K562 (cell line): Measurements from ENCODE around the gene LRRC38. TPM values are rescaled to one million over a fixed set of nuclear protein-coding genes. Genes with fewer than 3 reads are reported as not detected.

Source experiments
- ATAC-seq: fragments of 200-7000 bp; cut with Tn5 transposase; 3 replicates; pipeline ENCODE4 v1.9.1; 2020; ENCODE audit warnings: moderate library complexity
- BruUV-seq: library from RNA; stranded (reverse); fragments of 400-500 nt; replicated peaks from 2 replicates; lab custom pipeline; 2021; lab: Mats Ljungman, UMichigan
- CTCF ChIA-PET: fragments of 300-600 bp; formaldehyde crosslinking; extraction: SDS; loops from one replicate; lab custom pipeline; 2021; ENCODE audit warnings: low intra/inter-chr PET ratio; lab: Yijun Ruan, JAX
- POLR2A ChIA-PET: fragments of 300-600, 350-650 bp; sonication (Branson Sonifier 250); formaldehyde crosslinking; extraction: SDS; loops from one replicate; lab custom pipeline; 2021; ENCODE audit warnings: antibody characterized with exemption, inconsistent platforms; lab: Yijun Ruan, JAX
- DNase-seq, 4 experiments: peaks; one replicate each; pipeline versions ENCODE4 v3.0.0 to v3.0.0-alpha.2; 2011 to 2018; ENCODE audit warnings: low spot score in 3 of 4, mixed read lengths in 3 of 4; ENCODE audit errors: extremely low read depth in 1 of 4
- FAIRE-seq: peaks from 2 replicates; lab custom pipeline; 2011; peaks lifted over from hg19 to GRCh38; lab: Jason Lieb, UNC
- H2AFZ ChIP-seq: 2 replicates; pipeline ENCODE4 v1.6.0; 2011; ENCODE audit warnings: low read depth, low read length, control low read depth, inconsistent platforms
- H3K27ac ChIP-seq: fragments of 200-600 bp; 3 replicates; pipeline ENCODE4 v1.8.0; 2011; ENCODE audit warnings: low read depth, mild to moderate bottlenecking, control low read depth, inconsistent platforms, low read length, moderate library complexity, mixed read lengths; ENCODE audit errors: extremely low read depth
- H3K27me3 ChIP-seq, 2 experiments: fragments of 300-600 bp in 1 of 2; 2 replicates in 1 of 2; 3 replicates in 1 of 2; pipeline versions ENCODE4 v1.6.0 to v1.8.0; 2011; ENCODE audit warnings: inconsistent platforms in 2 of 2, low read length in 2 of 2, mild to moderate bottlenecking in 1 of 2, mixed read lengths in 1 of 2, moderate library complexity in 1 of 2; ENCODE audit not compliant: control insufficient read depth in 2 of 2, insufficient read depth in 2 of 2
- H3K36me3 ChIP-seq: fragments of 300-600 bp; 3 replicates; pipeline ENCODE4 v1.8.0; 2011; ENCODE audit warnings: mild to moderate bottlenecking, low read length, inconsistent platforms; ENCODE audit not compliant: control insufficient read depth, insufficient read depth
- H3K4me1 ChIP-seq, 2 experiments: fragments of 200-600 bp in 1 of 2; replicated peaks in 1 of 2; 2 replicates in 1 of 2; 3 replicates in 1 of 2; pipeline versions ENCODE4 v1.5.1 to v1.8.0; 2011; ENCODE audit warnings: inconsistent platforms in 2 of 2, low read length in 2 of 2, mild to moderate bottlenecking in 1 of 2, mixed read lengths in 1 of 2, moderate library complexity in 1 of 2; ENCODE audit not compliant: control insufficient read depth in 2 of 2, insufficient read depth in 2 of 2
- H3K4me2 ChIP-seq: 2 replicates; pipeline ENCODE4 v1.6.1; 2011; ENCODE audit warnings: low read length, control low read depth, inconsistent platforms, mixed read lengths; ENCODE audit not compliant: insufficient read depth
- H3K4me3 ChIP-seq: fragments of 200-600 bp; sonication (generic), shearing (Covaris generic); 2 replicates; pipeline ENCODE4 v1.5.1; 2016; ENCODE audit warnings: control low read depth, inconsistent platforms
- H3K79me2 ChIP-seq: fragments of 200-600 bp; 3 replicates; pipeline ENCODE4 v1.8.0; 2011; ENCODE audit warnings: low read length, inconsistent platforms; ENCODE audit not compliant: control insufficient read depth, insufficient read depth
- H3K9ac ChIP-seq, 2 experiments: 2 replicates each; pipeline versions ENCODE4 v1.6.0 to v1.6.1; 2011; ENCODE audit warnings: low read depth in 2 of 2, low read length in 2 of 2, control low read depth in 1 of 2, inconsistent platforms in 1 of 2, mild to moderate bottlenecking in 1 of 2, mixed read lengths in 1 of 2; ENCODE audit not compliant: insufficient read depth in 1 of 2
- H3K9me1 ChIP-seq: one replicate; pipeline ENCODE4 v1.6.0; 2011; ENCODE audit warnings: inconsistent platforms, mild to moderate bottlenecking, low read length, moderate library complexity; ENCODE audit not compliant: control insufficient read depth, insufficient read depth
- H3K9me3 ChIP-seq: replicated peaks from 2 replicates; pipeline ENCODE4 v1.5.1; 2011; ENCODE audit warnings: low read depth, low read length, inconsistent platforms; ENCODE audit not compliant: control insufficient read depth, insufficient read depth
- H4K20me1 ChIP-seq: replicated peaks from 2 replicates; pipeline ENCODE4 v1.6.1; 2011; ENCODE audit warnings: low read length, inconsistent platforms, mixed read lengths; ENCODE audit not compliant: control insufficient read depth, insufficient read depth
- ESRRA ChIP-seq: fragments of 450-650 bp; IDR thresholded peaks from 2 replicates; pipeline ENCODE4 v1.6.1; 2014; ENCODE audit warnings: low read depth, mild to moderate bottlenecking, moderate library complexity, borderline replicate concordance
- NR3C1 ChIP-seq: sonication (generic); formaldehyde crosslinking; IDR thresholded peaks from 2 replicates; pipeline ENCODE4 v1.8.1; 2022; ENCODE audit warnings: missing genetic modification reagents
- SAFB2 ChIP-seq: fragments of 200-400 bp; formaldehyde crosslinking; IDR thresholded peaks from 2 replicates; pipeline ENCODE4 v1.6.1; 2018; ENCODE audit warnings: borderline replicate concordance, low read length, low read depth, moderate library complexity; ENCODE audit not compliant: severe bottlenecking
- SRSF3 ChIP-seq: fragments of 200-400 bp; formaldehyde crosslinking; IDR thresholded peaks from 2 replicates; pipeline ENCODE4 v1.6.1; 2016; ENCODE audit warnings: mild to moderate bottlenecking, low read length, moderate library complexity; ENCODE audit not compliant: insufficient read depth
- SUPT5H ChIP-seq: fragments of 450-650 bp; IDR thresholded peaks from 2 replicates; pipeline ENCODE4 v1.6.1; 2016
- THAP7 ChIP-seq: fragments of 250-450 bp; sonication (Bioruptor Pico); IDR thresholded peaks from 2 replicates; pipeline ENCODE4 v1.5.0; 2021
- ZFP1 ChIP-seq: fragments of 450-650 bp; formaldehyde crosslinking; IDR thresholded peaks from 2 replicates; pipeline ENCODE4 v1.4.0; 2020; ENCODE audit warnings: mild to moderate bottlenecking, mixed read lengths
- ZNF143 ChIP-seq: sonication (generic); formaldehyde crosslinking; IDR thresholded peaks from 2 replicates; pipeline ENCODE4 v1.9.0; 2022; ENCODE audit warnings: mild to moderate bottlenecking, missing genetic modification reagents
- ZNF165 ChIP-seq: fragments of 250-450 bp; sonication (Bioruptor Pico); IDR thresholded peaks from 2 replicates; pipeline ENCODE4 v1.4.0; 2020; ENCODE audit warnings: borderline replicate concordance
- ZNF212 ChIP-seq: fragments of 450-650 bp; formaldehyde crosslinking; IDR thresholded peaks from 2 replicates; pipeline ENCODE4 v1.4.0; 2020; ENCODE audit warnings: mild to moderate bottlenecking
- ZNF263 ChIP-seq: sonication (generic); formaldehyde crosslinking; IDR thresholded peaks from 2 replicates; pipeline ENCODE4 v1.8.0; 2022; ENCODE audit warnings: mild to moderate bottlenecking, missing genetic modification reagents, borderline replicate concordance
- ZNF561 ChIP-seq: fragments of 450-650 bp; formaldehyde crosslinking; conservative IDR thresholded peaks from 2 replicates; pipeline ENCODE4 v1.4.0; 2020; ENCODE audit warnings: mild to moderate bottlenecking, moderate library complexity
- ZNF76 ChIP-seq: fragments of 250-450 bp; sonication (Bioruptor Pico); IDR thresholded peaks from 2 replicates; pipeline ENCODE4 v1.4.0; 2020; ENCODE audit warnings: mild to moderate bottlenecking, moderate library complexity, borderline replicate concordance
- WGBS: fragments of 100-300 bp; shearing (Covaris generic); methylation state at CpG from one replicate; pipeline ENCODE4 v1.1.6; 2016; ENCODE audit warnings: low coverage, mixed read lengths; ENCODE audit not compliant: insufficient coverage; ENCODE audit errors: missing lambda C conversion rate; 5-methylcytosine and 5-hydroxymethylcytosine counted together
- in situ Hi-C: fragments of 300-500 bp; cut with MboI; formaldehyde crosslinking; loops from 4 replicates; pipeline ENCODE4 v1.15.0; 2018; ENCODE audit warnings: inconsistent platforms, mixed read lengths
- intact Hi-C: fragments of 100-400 bp; cut with micrococcal nuclease; formaldehyde crosslinking; loops from 2 replicates; pipeline ENCODE4 v1.14.2; 2022
- polyA plus RNA-seq, 8 experiments: library from polyadenylated mRNA; depleted of rRNA in 4 of 8; stranded (reverse) in 5 of 8; unstranded in 3 of 8; fragments of >200 nt; fragmentation: Nextera tagmentation in 2 of 8; fragmentation: Illumina TruSeq in 1 of 8; extraction: Ambion mirVana in 2 of 8; extraction: Trizol in 1 of 8; gene quantifications; 2 replicates each; pipeline versions ENCODE4 v1.2.1 to v1.2.3, GENCODE V29; 2011 to 2014; ENCODE audit warnings: inconsistent platforms in 1 of 8, missing spikeins in 1 of 8
- total RNA-seq, 7 experiments: library from RNA; depleted of rRNA in 6 of 7; stranded (reverse); fragments of >200 nt in 6 of 7; fragmentation: Illumina TruSeq in 2 of 7; extraction: Trizol in 2 of 7; gene quantifications; 2 replicates each; pipeline versions ENCODE4 v1.2.1 to v1.2.3, GENCODE V29; 2011 to 2021; ENCODE audit warnings: low replicate concordance in 1 of 7

LRRC38 gene
- total and polyA plus RNA-seq, 9 of the 15 experiments (the other 6 are each of a cell fraction or from before 2014, with no cell fraction given), result not detected

GRCh38 chr1:13430495-13430894 lies 83.3 kb downstream of the LRRC38 start:
- no peaks in the 10 kb centered on the region for H3K36me3 ChIP-seq
- H3K4me2 ChIP-seq, result no peak overlapping the region
- no peaks in the 10 kb centered on the region for H4K20me1 ChIP-seq
- ChIA-PET CTCF (no interaction called here), POLR2A (no interaction called here)
- intact Hi-C loops (no loop called here), in situ Hi-C loops (no loop called here)
- no peaks in the 10 kb centered on the region for H3K9me3 ChIP-seq
- no peaks in the 10 kb centered on the region for H3K79me2 ChIP-seq
- no peak overlapping the region for H3K9ac ChIP-seq
- H2AFZ ChIP-seq, result no peak overlapping the region
- H3K9me1 ChIP-seq, result no peaks in the 10 kb centered on the region
- no peak for FAIRE-seq
- peaks cover 0 to under 1% of the 10 kb centered on the region in 2 experiments; a peak in 1 of 5 replicates for H3K27me3 ChIP-seq
- WGBS, result 2% methylated on average over 13 of the region's 13 CpGs
- TF ChIP-seq ZNF165 (CRISPR knock-in tag) (no peak), SAFB2 (no peak), NR3C1 (no peak), THAP7 (no peak), ZNF212 (no peak), ZNF76 (CRISPR knock-in tag) (no peak), ZNF143 (CRISPR knock-in tag) (no peak), ZNF561 (CRISPR knock-in tag) (no peak), ESRRA (no peak), ZFP1 (no peak), SRSF3 (no peak), SUPT5H (no peak), ZNF263 (no peak)
- no TSS peak for BruUV-seq
- H3K27ac ChIP-seq, result no peak overlapping the region
- ATAC-seq, result no peak
- no peak overlapping the region for H3K4me3 ChIP-seq
- no peaks in the 10 kb centered on the region for H3K4me1 ChIP-seq
- DNase-seq, result no peak

Other genes with a start within 250 kb of the LRRC38 start
Only the 7 nearest of the 9 such genes appear.
- gene PRAMEF15, start 198.4 kb downstream of the LRRC38 start, total RNA-seq (2014; rRNA removed), result not detected in 2 replicates
- gene PRAMEF15, start 198.4 kb downstream of the LRRC38 start, total RNA-seq (2014; rRNA removed; fragmentation: Illumina TruSeq; extraction: Trizol), result not detected in 2 replicates
- gene PRAMEF15, start 198.4 kb downstream of the LRRC38 start, total RNA-seq (2015; rRNA removed; fragmentation: Illumina TruSeq; extraction: Trizol), result not detected in 2 replicates
- not detected in 2 replicates for gene PRAMEF15, start 198.4 kb downstream of the LRRC38 start, total RNA-seq (2021)
- not detected in 2 replicates for gene PRAMEF15, start 198.4 kb downstream of the LRRC38 start, polyA plus RNA-seq (2011; rRNA removed)
- gene PRAMEF15, start 198.4 kb downstream of the LRRC38 start, polyA plus RNA-seq (2014; fragmentation: Illumina TruSeq; extraction: Trizol), result not detected in 2 replicates
- not detected for gene PRAMEF15, start 198.4 kb downstream of the LRRC38 start, polyA plus RNA-seq (2014; fragmentation: Nextera tagmentation; extraction: Ambion mirVana)
- not detected in 2 replicates for gene PRAMEF15, start 198.4 kb downstream of the LRRC38 start, polyA plus RNA-seq (2014; rRNA removed)
- not detected in 2 replicates for gene PRAMEF14, start 166.9 kb downstream of the LRRC38 start, total RNA-seq (2014; rRNA removed)
- gene PRAMEF14, start 166.9 kb downstream of the LRRC38 start, total RNA-seq (2014; rRNA removed; fragmentation: Illumina TruSeq; extraction: Trizol), result not detected in 2 replicates
- not detected in 2 replicates for gene PRAMEF14, start 166.9 kb downstream of the LRRC38 start, total RNA-seq (2015; rRNA removed; fragmentation: Illumina TruSeq; extraction: Trizol)
- not detected in 2 replicates for gene PRAMEF14, start 166.9 kb downstream of the LRRC38 start, total RNA-seq (2021)
- gene PRAMEF14, start 166.9 kb downstream of the LRRC38 start, polyA plus RNA-seq (2011; rRNA removed), result not detected in 2 replicates
- not detected in 2 replicates for gene PRAMEF14, start 166.9 kb downstream of the LRRC38 start, polyA plus RNA-seq (2014; fragmentation: Illumina TruSeq; extraction: Trizol)
- gene PRAMEF14, start 166.9 kb downstream of the LRRC38 start, polyA plus RNA-seq (2014; fragmentation: Nextera tagmentation; extraction: Ambion mirVana), result not detected
- not detected in 2 replicates for gene PRAMEF14, start 166.9 kb downstream of the LRRC38 start, polyA plus RNA-seq (2014; rRNA removed)
- not detected in 2 replicates for gene PRAMEF19, start 142.1 kb downstream of the LRRC38 start, total RNA-seq (2014; rRNA removed)
- not detected in 2 replicates for gene PRAMEF19, start 142.1 kb downstream of the LRRC38 start, total RNA-seq (2014; rRNA removed; fragmentation: Illumina TruSeq; extraction: Trizol)
- gene PRAMEF19, start 142.1 kb downstream of the LRRC38 start, total RNA-seq (2015; rRNA removed; fragmentation: Illumina TruSeq; extraction: Trizol), result not detected in 2 replicates
- not detected in 2 replicates for gene PRAMEF19, start 142.1 kb downstream of the LRRC38 start, total RNA-seq (2021)
- gene PRAMEF19, start 142.1 kb downstream of the LRRC38 start, polyA plus RNA-seq (2011; rRNA removed), result not detected in 2 replicates
- gene PRAMEF19, start 142.1 kb downstream of the LRRC38 start, polyA plus RNA-seq (2014; fragmentation: Illumina TruSeq; extraction: Trizol), result not detected in 2 replicates
- gene PRAMEF19, start 142.1 kb downstream of the LRRC38 start, polyA plus RNA-seq (2014; fragmentation: Nextera tagmentation; extraction: Ambion mirVana), result not detected
- not detected in 2 replicates for gene PRAMEF19, start 142.1 kb downstream of the LRRC38 start, polyA plus RNA-seq (2014; rRNA removed)
- not detected in 2 replicates for gene PRAMEF17, start 124.4 kb downstream of the LRRC38 start, total RNA-seq (2014; rRNA removed)
- gene PRAMEF17, start 124.4 kb downstream of the LRRC38 start, total RNA-seq (2014; rRNA removed; fragmentation: Illumina TruSeq; extraction: Trizol), result not detected in 2 replicates
- not detected in 2 replicates for gene PRAMEF17, start 124.4 kb downstream of the LRRC38 start, total RNA-seq (2015; rRNA removed; fragmentation: Illumina TruSeq; extraction: Trizol)
- not detected in 2 replicates for gene PRAMEF17, start 124.4 kb downstream of the LRRC38 start, total RNA-seq (2021)
- not detected in 2 replicates for gene PRAMEF17, start 124.4 kb downstream of the LRRC38 start, polyA plus RNA-seq (2011; rRNA removed)
- gene PRAMEF17, start 124.4 kb downstream of the LRRC38 start, polyA plus RNA-seq (2014; fragmentation: Illumina TruSeq; extraction: Trizol), result not detected in 2 replicates
- not detected for gene PRAMEF17, start 124.4 kb downstream of the LRRC38 start, polyA plus RNA-seq (2014; fragmentation: Nextera tagmentation; extraction: Ambion mirVana)
- gene PRAMEF17, start 124.4 kb downstream of the LRRC38 start, polyA plus RNA-seq (2014; rRNA removed), result not detected in 2 replicates
- gene PRAMEF20, start 103.6 kb downstream of the LRRC38 start, total RNA-seq (2014; rRNA removed), result not detected in 2 replicates
- gene PRAMEF20, start 103.6 kb downstream of the LRRC38 start, total RNA-seq (2014; rRNA removed; fragmentation: Illumina TruSeq; extraction: Trizol), result not detected in 2 replicates
- gene PRAMEF20, start 103.6 kb downstream of the LRRC38 start, total RNA-seq (2015; rRNA removed; fragmentation: Illumina TruSeq; extraction: Trizol), result not detected in 2 replicates
- gene PRAMEF20, start 103.6 kb downstream of the LRRC38 start, total RNA-seq (2021), result not detected in 2 replicates
- not detected in 2 replicates for gene PRAMEF20, start 103.6 kb downstream of the LRRC38 start, polyA plus RNA-seq (2011; rRNA removed)
- not detected in 2 replicates for gene PRAMEF20, start 103.6 kb downstream of the LRRC38 start, polyA plus RNA-seq (2014; fragmentation: Illumina TruSeq; extraction: Trizol)
- gene PRAMEF20, start 103.6 kb downstream of the LRRC38 start, polyA plus RNA-seq (2014; fragmentation: Nextera tagmentation; extraction: Ambion mirVana), result not detected
- not detected in 2 replicates for gene PRAMEF20, start 103.6 kb downstream of the LRRC38 start, polyA plus RNA-seq (2014; rRNA removed)
- not detected in 2 replicates for gene PDPN, start 69.8 kb upstream of the LRRC38 start, total RNA-seq (2014; rRNA removed)
- gene PDPN, start 69.8 kb upstream of the LRRC38 start, total RNA-seq (2014; rRNA removed; fragmentation: Illumina TruSeq; extraction: Trizol), result not detected in 2 replicates
- not detected in 2 replicates for gene PDPN, start 69.8 kb upstream of the LRRC38 start, total RNA-seq (2015; rRNA removed; fragmentation: Illumina TruSeq; extraction: Trizol)
- gene PDPN, start 69.8 kb upstream of the LRRC38 start, total RNA-seq (2021), result 0.11 and 0.25 TPM in 2 replicates
- gene PDPN, start 69.8 kb upstream of the LRRC38 start, polyA plus RNA-seq (2011; rRNA removed), result not detected in 2 replicates
- gene PDPN, start 69.8 kb upstream of the LRRC38 start, polyA plus RNA-seq (2014; fragmentation: Illumina TruSeq; extraction: Trizol), result not detected in 2 replicates
- gene PDPN, start 69.8 kb upstream of the LRRC38 start, polyA plus RNA-seq (2014; fragmentation: Nextera tagmentation; extraction: Ambion mirVana), result not detected
- gene PDPN, start 69.8 kb upstream of the LRRC38 start, polyA plus RNA-seq (2014; rRNA removed), result not detected in 2 replicates
- gene PRDM2, start 186.2 kb upstream of the LRRC38 start, total RNA-seq (2014; rRNA removed), result 6.6 and 8.3 TPM in 2 replicates
- gene PRDM2, start 186.2 kb upstream of the LRRC38 start, total RNA-seq (2014; rRNA removed; fragmentation: Illumina TruSeq; extraction: Trizol), result 12.5 and 14.5 TPM in 2 replicates
- gene PRDM2, start 186.2 kb upstream of the LRRC38 start, total RNA-seq (2015; rRNA removed; fragmentation: Illumina TruSeq; extraction: Trizol), result 11.3 and 11.5 TPM in 2 replicates
- 26.0 and 27.6 TPM in 2 replicates for gene PRDM2, start 186.2 kb upstream of the LRRC38 start, total RNA-seq (2021)
- gene PRDM2, start 186.2 kb upstream of the LRRC38 start, polyA plus RNA-seq (2011; rRNA removed), result 13.1 and 18.3 TPM in 2 replicates
- 19.7 and 21.2 TPM in 2 replicates for gene PRDM2, start 186.2 kb upstream of the LRRC38 start, polyA plus RNA-seq (2014; fragmentation: Illumina TruSeq; extraction: Trizol)
- 1 to 10 TPM; 5.4 to 7.1 TPM for gene PRDM2, start 186.2 kb upstream of the LRRC38 start, polyA plus RNA-seq (2014; fragmentation: Nextera tagmentation; extraction: Ambion mirVana)
- gene PRDM2, start 186.2 kb upstream of the LRRC38 start, polyA plus RNA-seq (2014; rRNA removed), result 15.9 and 18.7 TPM in 2 replicates